SK-N-SH treated with all-trans-retinoic acid at 6 μM for 48 hours (cell line): ENCODE results near the gene ANKRD29.

Experiments
- ATAC-seq: fragments of 200-7000 bp; cut with Tn5 transposase; 3 replicates; pipeline ENCODE4 v1.9.1; 2020; ENCODE audit warnings: mild to moderate bottlenecking, moderate library complexity
- ARNTL ChIP-seq: fragments of 450-650 bp; formaldehyde crosslinking; IDR thresholded peaks from 2 replicates; pipeline ENCODE4 v1.5.0; 2020; ENCODE audit warnings: low read depth, mild to moderate bottlenecking, moderate library complexity, borderline replicate concordance
- BACH2 ChIP-seq: fragments of 250-450 bp; sonication (Bioruptor Pico); IDR thresholded peaks from 2 replicates; pipeline ENCODE4 v1.9.0; 2021; ENCODE audit warnings: mild to moderate bottlenecking, borderline replicate concordance
- CREB5 ChIP-seq: fragments of 250-450 bp; sonication (Bioruptor Pico); IDR thresholded peaks from 2 replicates; pipeline ENCODE4 v1.5.1; 2020; ENCODE audit warnings: low read depth, mild to moderate bottlenecking, moderate library complexity
- CSDC2 ChIP-seq: fragments of 250-450 bp; sonication (Bioruptor Pico); IDR thresholded peaks from 2 replicates; pipeline ENCODE4 v1.5.0; 2020; ENCODE audit warnings: mild to moderate bottlenecking, moderate library complexity
- CSRNP3 ChIP-seq: fragments of 250-450 bp; sonication (Bioruptor Pico); IDR thresholded peaks from 2 replicates; pipeline ENCODE4 v1.5.1; 2021; ENCODE audit warnings: mild to moderate bottlenecking, moderate library complexity
- ESRRG ChIP-seq: fragments of 250-450 bp; sonication (Bioruptor Pico); IDR thresholded peaks from 2 replicates; pipeline ENCODE4 v1.6.1; 2021; ENCODE audit warnings: mild to moderate bottlenecking
- GLIS3 ChIP-seq: fragments of 250-450 bp; sonication (Bioruptor Pico); IDR thresholded peaks from 2 replicates; pipeline ENCODE4 v1.5.0; 2020; ENCODE audit warnings: mild to moderate bottlenecking, moderate library complexity
- OSR1 ChIP-seq: fragments of 250-450 bp; sonication (Bioruptor Pico); IDR thresholded peaks from 2 replicates; pipeline ENCODE4 v1.8.0; 2022; ENCODE audit warnings: moderate library complexity, mild to moderate bottlenecking, inconsistent platforms
- PATZ1 ChIP-seq: fragments of 250-450 bp; sonication (Bioruptor Pico); IDR thresholded peaks from 2 replicates; pipeline ENCODE4 v1.8.0; 2020; ENCODE audit warnings: mild to moderate bottlenecking, moderate library complexity, borderline replicate concordance
- PPARA ChIP-seq: fragments of 250-450 bp; sonication (Bioruptor Pico); IDR thresholded peaks from 2 replicates; pipeline ENCODE4 v1.5.0; 2020; ENCODE audit warnings: mild to moderate bottlenecking, borderline replicate concordance
- TCF4 ChIP-seq: fragments of 250-450 bp; sonication (Bioruptor Pico); IDR thresholded peaks from 2 replicates; pipeline ENCODE4 v1.8.0; 2021; ENCODE audit warnings: mild to moderate bottlenecking, moderate library complexity, borderline replicate concordance
- TOX ChIP-seq: fragments of 250-450 bp; sonication (Bioruptor Pico); IDR thresholded peaks from 2 replicates; pipeline ENCODE4 v1.8.0; 2021; ENCODE audit warnings: mild to moderate bottlenecking, moderate library complexity, borderline replicate concordance
- TSHZ2 ChIP-seq: fragments of 250-450 bp; sonication (Bioruptor Pico); IDR thresholded peaks from 2 replicates; pipeline ENCODE4 v1.5.0; 2020; ENCODE audit warnings: mild to moderate bottlenecking, moderate library complexity
- ZNF70 ChIP-seq: fragments of 450-650 bp; formaldehyde crosslinking; IDR thresholded peaks from 2 replicates; pipeline ENCODE4 v1.5.0; 2020; ENCODE audit warnings: mild to moderate bottlenecking, moderate library complexity
- ZNF8 ChIP-seq: fragments of 450-650 bp; formaldehyde crosslinking; IDR thresholded peaks from 2 replicates; pipeline ENCODE4 v1.5.0; 2020; ENCODE audit warnings: mild to moderate bottlenecking, moderate library complexity

The ANKRD29 gene

GRCh38 chr18:23585007-23585871, 77.5 kb downstream of the ANKRD29 start:
- no peak for TF ChIP-seq TOX (CRISPR knock-in tag)
- TF ChIP-seq PATZ1 (CRISPR knock-in tag), result no peak
- TF ChIP-seq TCF4 (CRISPR knock-in tag), result no peak
- no peak for TF ChIP-seq ZNF70
- ATAC-seq, result no peak

GRCh38 chr18:23584019-23584983, 78.4 kb downstream of the ANKRD29 start:
- ATAC-seq, result no peak
- no peak for TF ChIP-seq CREB5
- TF ChIP-seq ESRRG (CRISPR knock-in tag), result no peak

GRCh38 chr18:23583071-23583865, 79.4 kb downstream of the ANKRD29 start:
- ATAC-seq, result no peak
- TF ChIP-seq PPARA (CRISPR knock-in tag) (no peak), OSR1 (no peak), CSDC2 (CRISPR knock-in tag) (no peak), CREB5 (no peak), GLIS3 (CRISPR knock-in tag) (no peak), TSHZ2 (CRISPR knock-in tag) (no peak), CSRNP3 (no peak), ZNF8 (CRISPR knock-in tag) (no peak), BACH2 (no peak), ARNTL (no peak)
